GM13976 (cell line): Measurements from ENCODE around the gene GBP3.
A peak's percentile ranks its signal among the peaks of the same experiment; 100 is the strongest.
"Not testable (repeated sequence)": the region's sequence is repeated elsewhere in the genome, so short reads cannot be mapped to it uniquely, and the experiment has no call there.

Experiments used
- DNase-seq: peaks from one replicate; pipeline ENCODE4 v3.0.0; 2012; ENCODE audit warnings: low spot score
- CTCF ChIP-seq: IDR thresholded peaks from 2 replicates; pipeline ENCODE4 v1.5.1; 2012; ENCODE audit warnings: borderline replicate concordance, mild to moderate bottlenecking; ENCODE audit not compliant: insufficient read depth; ENCODE audit errors: extremely low read depth, missing control alignments, control extremely low read depth
- in situ Hi-C: fragments of 300-500 bp; cut with MboI; formaldehyde crosslinking; loops from one replicate; pipeline ENCODE4 v1.12.0; 2022; ENCODE audit warnings: low sequenced_read_pairs, mixed read lengths, inconsistent platforms; ENCODE audit not compliant: unreplicated experiment

Gene GBP3

GRCh38 chr1:89005286-89006151 lies 17.1 kb downstream of the GBP3 start:
- in situ Hi-C loops: no loop called here
- DNase-seq: no peak
- no peak for TF ChIP-seq CTCF

GRCh38 chr1:89002176-89002575 lies 20.5 kb downstream of the GBP3 start:
- in situ Hi-C loops: not testable (repeated sequence)

GRCh38 chr1:89001510-89001909 lies 21.2 kb downstream of the GBP3 start:
- no peak for TF ChIP-seq CTCF
- in situ Hi-C loops: no loop called here
- DNase-seq: no peak

More at GRCh38 chr1:89002176-89002575, 20.5 kb downstream of the GBP3 start:
- not testable (repeated sequence) for DNase-seq

- peak; percentile 31 for TF ChIP-seq CTCF
- in situ Hi-C loops: no loop called here
- DNase-seq: peak; percentile 51
Measured at GRCh38 chr1:88998716-88999115, 23.9 kb downstream of the GBP3 start.

- no peak for TF ChIP-seq CTCF
- DNase-seq: no peak
- in situ Hi-C loops: no loop called here
Measured at GRCh38 chr1:88990426-88990825, 32.2 kb downstream of the GBP3 start.

GRCh38 chr1:88985692-88986091 lies 37.0 kb downstream of the GBP3 start:
- in situ Hi-C loops: no loop called here
- no peak for TF ChIP-seq CTCF
- no peak for DNase-seq

- DNase-seq: no peak
- in situ Hi-C loops: no loop called here
- no peak for TF ChIP-seq CTCF
Measured at GRCh38 chr1:88985032-88985431, 37.6 kb downstream of the GBP3 start.
